ENCODE measurements around the gene OVAAL.

DNA sequence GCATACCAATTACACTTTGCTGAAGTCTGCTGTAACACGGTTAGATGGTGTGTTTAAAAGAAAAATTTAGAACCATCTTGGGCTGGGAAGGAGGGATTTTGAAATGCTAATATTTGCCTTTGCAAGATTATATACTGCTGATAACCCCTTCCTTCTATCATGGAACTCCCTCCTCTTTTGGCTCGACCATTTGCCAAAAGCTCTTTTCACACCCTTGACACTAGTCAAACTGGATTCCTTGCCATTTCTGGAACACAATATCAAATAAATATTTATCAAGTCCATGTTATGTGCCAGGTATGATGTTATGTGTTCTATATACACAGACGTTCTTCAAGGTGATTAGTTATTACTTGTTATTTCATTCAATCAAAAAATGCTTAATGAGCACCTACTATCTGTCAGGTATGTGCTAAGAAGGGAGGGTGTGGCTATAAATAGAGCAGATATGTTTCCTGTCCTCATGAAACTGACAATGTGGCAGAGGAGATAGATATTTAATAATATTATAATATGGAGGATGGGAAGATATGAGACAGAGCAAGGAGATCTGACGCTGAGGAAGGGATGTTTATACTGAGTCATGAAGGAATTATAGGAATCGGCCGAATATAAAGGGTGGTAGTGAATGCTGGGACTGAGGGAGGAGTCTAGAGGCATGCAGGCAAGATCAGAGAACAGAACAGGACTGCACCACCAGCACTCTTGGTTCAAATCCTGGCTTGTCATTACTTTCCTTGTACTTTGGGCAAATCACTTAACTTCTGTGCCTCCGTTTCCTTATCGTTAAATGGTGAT lies 56.9 kb downstream of the OVAAL start:
- TF ChIP-seq, protein P1, sequence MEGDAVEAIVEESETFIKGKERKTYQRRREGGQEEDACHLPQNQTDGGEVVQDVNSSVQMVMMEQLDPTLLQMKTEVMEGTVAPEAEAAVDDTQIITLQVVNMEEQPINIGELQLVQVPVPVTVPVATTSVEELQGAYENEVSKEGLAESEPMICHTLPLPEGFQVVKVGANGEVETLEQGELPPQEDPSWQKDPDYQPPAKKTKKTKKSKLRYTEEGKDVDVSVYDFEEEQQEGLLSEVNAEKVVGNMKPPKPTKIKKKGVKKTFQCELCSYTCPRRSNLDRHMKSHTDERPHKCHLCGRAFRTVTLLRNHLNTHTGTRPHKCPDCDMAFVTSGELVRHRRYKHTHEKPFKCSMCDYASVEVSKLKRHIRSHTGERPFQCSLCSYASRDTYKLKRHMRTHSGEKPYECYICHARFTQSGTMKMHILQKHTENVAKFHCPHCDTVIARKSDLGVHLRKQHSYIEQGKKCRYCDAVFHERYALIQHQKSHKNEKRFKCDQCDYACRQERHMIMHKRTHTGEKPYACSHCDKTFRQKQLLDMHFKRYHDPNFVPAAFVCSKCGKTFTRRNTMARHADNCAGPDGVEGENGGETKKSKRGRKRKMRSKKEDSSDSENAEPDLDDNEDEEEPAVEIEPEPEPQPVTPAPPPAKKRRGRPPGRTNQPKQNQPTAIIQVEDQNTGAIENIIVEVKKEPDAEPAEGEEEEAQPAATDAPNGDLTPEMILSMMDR (conservative IDR thresholded peaks at IDR 0.05; ENCODE audit: low read length): no peak
- TF ChIP-seq EZH2phosphoT487 (IDR thresholded peaks at IDR 0.05; ENCODE audit: borderline replicate concordance, low read depth, low read length): no peak

Data from OCI-LY7 (cell line).